ENCODE data around the gene SULT1E1.

- TF ChIP-seq CTCF (IDR thresholded peaks at IDR 0.05; ENCODE audit: insufficient read depth, low read length) (no peak), GABPA (IDR thresholded peaks at IDR 0.05; ENCODE audit: low read depth) (no peak), POLR2AphosphoS5 (IDR thresholded peaks at IDR 0.05; ENCODE audit: low read depth) (no peak), SPI1 (IDR thresholded peaks at IDR 0.05; ENCODE audit: borderline replicate concordance, low read depth) (no peak)
- TF ChIP-seq, protein P1, sequence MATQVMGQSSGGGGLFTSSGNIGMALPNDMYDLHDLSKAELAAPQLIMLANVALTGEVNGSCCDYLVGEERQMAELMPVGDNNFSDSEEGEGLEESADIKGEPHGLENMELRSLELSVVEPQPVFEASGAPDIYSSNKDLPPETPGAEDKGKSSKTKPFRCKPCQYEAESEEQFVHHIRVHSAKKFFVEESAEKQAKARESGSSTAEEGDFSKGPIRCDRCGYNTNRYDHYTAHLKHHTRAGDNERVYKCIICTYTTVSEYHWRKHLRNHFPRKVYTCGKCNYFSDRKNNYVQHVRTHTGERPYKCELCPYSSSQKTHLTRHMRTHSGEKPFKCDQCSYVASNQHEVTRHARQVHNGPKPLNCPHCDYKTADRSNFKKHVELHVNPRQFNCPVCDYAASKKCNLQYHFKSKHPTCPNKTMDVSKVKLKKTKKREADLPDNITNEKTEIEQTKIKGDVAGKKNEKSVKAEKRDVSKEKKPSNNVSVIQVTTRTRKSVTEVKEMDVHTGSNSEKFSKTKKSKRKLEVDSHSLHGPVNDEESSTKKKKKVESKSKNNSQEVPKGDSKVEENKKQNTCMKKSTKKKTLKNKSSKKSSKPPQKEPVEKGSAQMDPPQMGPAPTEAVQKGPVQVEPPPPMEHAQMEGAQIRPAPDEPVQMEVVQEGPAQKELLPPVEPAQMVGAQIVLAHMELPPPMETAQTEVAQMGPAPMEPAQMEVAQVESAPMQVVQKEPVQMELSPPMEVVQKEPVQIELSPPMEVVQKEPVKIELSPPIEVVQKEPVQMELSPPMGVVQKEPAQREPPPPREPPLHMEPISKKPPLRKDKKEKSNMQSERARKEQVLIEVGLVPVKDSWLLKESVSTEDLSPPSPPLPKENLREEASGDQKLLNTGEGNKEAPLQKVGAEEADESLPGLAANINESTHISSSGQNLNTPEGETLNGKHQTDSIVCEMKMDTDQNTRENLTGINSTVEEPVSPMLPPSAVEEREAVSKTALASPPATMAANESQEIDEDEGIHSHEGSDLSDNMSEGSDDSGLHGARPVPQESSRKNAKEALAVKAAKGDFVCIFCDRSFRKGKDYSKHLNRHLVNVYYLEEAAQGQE (IDR thresholded peaks at IDR 0.05; ENCODE audit: insufficient replicate concordance, low read depth): no peak
These were observed 36.7 kb upstream of the SULT1E1 start for GRCh38 chr4:69896530-69897116.

Measured in HL-60 (cell line).